SK-N-MC (cell line): ENCODE measurements around the gene NUP133.
A peak's percentile ranks its signal among the peaks of the same experiment; 100 is the strongest.

Experiments used
- DNase-seq: peaks from one replicate; pipeline ENCODE4 v3.0.0-alpha.2; 2011; ENCODE audit warnings: low read depth, low spot score
- H3K27ac ChIP-seq: fragments of 200-600 bp; sonication (generic); 2 replicates; pipeline ENCODE4 v1.5.1; 2016; ENCODE audit warnings: mixed run types
- H3K36me3 ChIP-seq: fragments of 200-600 bp; sonication (generic); 2 replicates; pipeline ENCODE4 v1.6.1; 2017; ENCODE audit warnings: antibody characterized with exemption, low read length, mixed read lengths; ENCODE audit not compliant: insufficient read depth
- H3K4me3 ChIP-seq: fragments of 200-600 bp; sonication (generic); 2 replicates; pipeline ENCODE4 v1.5.1; 2016
- H3K9ac ChIP-seq: fragments of 200-600 bp; sonication (generic); 2 replicates; pipeline ENCODE4 v1.8.0; 2017; ENCODE audit warnings: mixed run types, mixed read lengths; ENCODE audit not compliant: insufficient read length
- H3K9me3 ChIP-seq: fragments of 200-600 bp; sonication (generic); 2 replicates; pipeline ENCODE4 v1.6.1; 2017; ENCODE audit warnings: low read depth, mild to moderate bottlenecking, antibody characterized with exemption, low read length, moderate library complexity, mixed read lengths
- EZH2 ChIP-seq: fragments of 200-600 bp; sonication (generic); IDR thresholded peaks from one replicate; pipeline ENCODE4 v1.6.1; 2017; ENCODE audit warnings: antibody characterized with exemption
- FOXP2 ChIP-seq: optimal IDR thresholded peaks from 2 replicates; pipeline ENCODE3; 2011; ENCODE audit warnings: mild to moderate bottlenecking, moderate library complexity; ENCODE audit not compliant: insufficient read depth; ENCODE audit errors: extremely low read length, control extremely low read depth
- POLR2AphosphoS5 ChIP-seq: IDR thresholded peaks from 2 replicates; pipeline ENCODE4 v1.6.1; 2012; ENCODE audit warnings: mild to moderate bottlenecking, low read depth, low read length, borderline replicate concordance

NUP133 gene

DNA sequence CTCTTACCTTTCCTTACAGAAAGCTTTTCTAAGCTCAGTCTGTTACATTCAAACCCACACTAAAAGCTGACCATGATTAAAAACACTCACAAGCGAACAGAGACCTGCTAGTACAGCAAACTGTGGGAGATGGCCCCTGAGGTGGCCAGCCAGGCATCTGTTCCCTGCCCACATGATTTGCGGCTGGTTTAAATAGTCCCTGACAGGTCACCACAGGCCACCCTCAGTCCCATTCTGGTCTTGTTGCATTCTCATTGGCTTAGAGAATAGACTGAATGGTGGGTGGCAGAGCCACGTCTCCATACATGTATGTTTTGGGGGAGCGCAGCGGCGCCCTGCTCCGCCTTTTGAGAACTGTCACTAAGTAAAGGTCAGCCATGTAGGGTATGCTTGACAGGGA is 71.9 kb downstream of the NUP133 start:
- Histone ChIP-seq H3K9ac (no peak overlapping the region), H3K27ac (no peak overlapping the region), H3K9me3 (no peaks in the 10 kb centered on the region), H3K4me3 (no peak overlapping the region), H3K36me3 (peaks cover 10% of the 10 kb centered on the region)
- TF ChIP-seq FOXP2 (no peak), POLR2AphosphoS5 (no peak), EZH2 (no peak)
- no peak for DNase-seq

- no peak overlapping the region for H3K9ac ChIP-seq
- DNase-seq: no peak
Measured at GRCh38 chr1:229434641-229435051, 73.5 kb downstream of the NUP133 start.

GRCh38 chr1:229434005-229434640 is 74.0 kb downstream of the NUP133 start, which contains the start of gene ACTA1:
Gene ACTA1 (minus strand): TSS chr1:229434094. CDS start chr1:229433115, 979 bp downstream.
- no peak within 1 kb of the TSS for H3K9ac ChIP-seq
- no peak for DNase-seq
- no peaks in the 10 kb centered on the region for H3K36me3 ChIP-seq
- H3K4me3 ChIP-seq: no peak within 1 kb of the TSS
- TF ChIP-seq EZH2 (no peak), FOXP2 (no peak), POLR2AphosphoS5 (no peak)
- H3K9me3 ChIP-seq: no peaks in the 10 kb centered on the region
- no peak within 1 kb of the TSS for H3K27ac ChIP-seq

More at GRCh38 chr1:229434641-229435051, 73.5 kb downstream of the NUP133 start:
- Histone ChIP-seq H3K9me3 (no peaks in the 10 kb centered on the region), H3K4me3 (no peak overlapping the region), H3K36me3 (no peaks in the 10 kb centered on the region), H3K27ac (no peak overlapping the region)
- TF ChIP-seq FOXP2 (no peak), POLR2AphosphoS5 (no peak), EZH2 (no peak)

DNA sequence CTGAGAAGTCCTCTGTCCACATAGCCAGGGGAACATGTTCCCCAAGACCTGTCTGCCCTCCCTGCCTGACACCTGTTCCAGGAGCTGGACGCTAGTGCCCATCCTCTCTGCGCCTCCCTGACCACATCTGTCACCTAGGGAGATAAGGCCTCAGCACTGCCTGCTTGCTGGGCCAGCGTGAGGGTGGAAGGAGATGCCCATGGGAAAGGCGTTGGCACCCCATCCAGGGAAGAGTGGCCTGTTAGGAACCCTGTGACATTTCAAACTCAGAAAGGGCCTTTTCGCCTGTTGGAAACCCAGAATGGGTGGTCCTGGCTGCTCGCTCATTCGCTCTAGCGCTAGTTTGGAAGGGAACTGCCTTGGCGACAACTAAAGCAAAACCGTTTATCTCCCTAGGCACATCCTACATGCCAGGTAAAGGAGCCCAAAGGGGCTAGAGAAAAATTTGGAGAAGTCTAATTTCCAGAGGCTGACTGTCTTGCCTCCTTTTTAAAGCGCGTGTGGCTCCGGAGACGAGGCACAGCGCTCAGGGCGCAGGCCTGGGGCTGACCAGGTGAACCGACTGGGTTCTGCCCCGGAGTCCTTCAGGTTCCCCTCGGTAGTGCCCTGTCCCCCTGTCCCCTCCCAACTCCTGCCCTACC is 74.7 kb downstream of the NUP133 start:
- H3K36me3 ChIP-seq: no peaks in the 10 kb centered on the region
- no peak overlapping the region for H3K9ac ChIP-seq
- TF ChIP-seq EZH2 (no peak), POLR2AphosphoS5 (no peak), FOXP2 (no peak)
- DNase-seq: no peak
- H3K9me3 ChIP-seq: no peaks in the 10 kb centered on the region
- H3K4me3 ChIP-seq: no peak overlapping the region
- H3K27ac ChIP-seq: no peak overlapping the region

DNA sequence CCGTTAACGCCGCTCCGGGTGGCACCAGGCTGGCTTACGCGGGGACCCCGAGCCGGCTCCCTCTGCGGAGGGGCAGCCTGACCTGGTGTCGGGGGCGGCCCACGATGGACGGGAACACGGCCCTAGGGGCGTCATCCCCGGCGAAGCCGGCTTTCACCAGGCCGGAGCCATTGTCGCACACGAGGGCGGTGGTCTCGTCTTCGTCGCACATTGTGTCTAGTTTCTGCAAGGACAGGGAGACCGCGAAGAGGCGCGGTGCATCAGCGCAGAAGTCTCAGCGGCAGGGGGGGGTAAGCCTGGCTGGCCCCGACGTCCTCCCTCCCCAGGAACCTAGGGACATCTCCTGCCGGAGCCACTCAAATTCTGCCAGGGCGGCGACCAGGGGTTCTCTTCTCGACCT is 75.2 kb downstream of the NUP133 start:
- Histone ChIP-seq H3K9ac (no peak overlapping the region), H3K9me3 (no peaks in the 10 kb centered on the region), H3K4me3 (no peak overlapping the region), H3K36me3 (no peaks in the 10 kb centered on the region), H3K27ac (no peak overlapping the region)
- no peak for DNase-seq
- no peak for TF ChIP-seq POLR2AphosphoS5
- no peak for TF ChIP-seq EZH2
- TF ChIP-seq FOXP2: no peak

DNA sequence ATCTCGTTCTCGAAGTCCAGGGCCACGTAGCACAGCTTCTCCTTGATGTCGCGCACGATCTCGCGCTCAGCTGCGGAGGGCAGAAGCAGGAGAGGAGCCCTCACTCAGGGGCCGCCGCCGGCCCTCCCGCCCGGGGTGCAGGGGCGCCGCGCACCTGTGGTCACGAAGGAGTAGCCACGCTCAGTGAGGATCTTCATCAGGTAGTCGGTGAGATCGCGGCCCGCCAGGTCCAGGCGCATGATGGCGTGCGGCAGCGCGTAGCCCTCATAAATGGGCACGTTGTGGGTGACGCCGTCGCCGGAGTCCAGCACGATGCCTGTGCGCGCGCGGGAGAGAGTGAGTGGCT is 76.1 kb downstream of the NUP133 start:
- TF ChIP-seq POLR2AphosphoS5: no peak
- no peak for TF ChIP-seq EZH2
- no peak for TF ChIP-seq FOXP2
- DNase-seq: no peak
- no peaks in the 10 kb centered on the region for H3K9me3 ChIP-seq
- H3K36me3 ChIP-seq: no peaks in the 10 kb centered on the region
- no peak overlapping the region for H3K9ac ChIP-seq
- peak overlapping the region; percentile 59; the same call in 1 of the 2 replicates for H3K4me3 ChIP-seq
- H3K27ac ChIP-seq: no peak overlapping the region

- H3K9ac ChIP-seq: no peak overlapping the region
- H3K4me3 ChIP-seq: peak overlapping the region; percentile 59
- H3K9me3 ChIP-seq: no peaks in the 10 kb centered on the region
- no peak overlapping the region for H3K27ac ChIP-seq
- H3K36me3 ChIP-seq: no peaks in the 10 kb centered on the region
- TF ChIP-seq FOXP2 (no peak), POLR2AphosphoS5 (no peak), EZH2 (peak; percentile 87)
- DNase-seq: no peak
Measured at GRCh38 chr1:229431284-229432115, 76.6 kb downstream of the NUP133 start.

DNA sequence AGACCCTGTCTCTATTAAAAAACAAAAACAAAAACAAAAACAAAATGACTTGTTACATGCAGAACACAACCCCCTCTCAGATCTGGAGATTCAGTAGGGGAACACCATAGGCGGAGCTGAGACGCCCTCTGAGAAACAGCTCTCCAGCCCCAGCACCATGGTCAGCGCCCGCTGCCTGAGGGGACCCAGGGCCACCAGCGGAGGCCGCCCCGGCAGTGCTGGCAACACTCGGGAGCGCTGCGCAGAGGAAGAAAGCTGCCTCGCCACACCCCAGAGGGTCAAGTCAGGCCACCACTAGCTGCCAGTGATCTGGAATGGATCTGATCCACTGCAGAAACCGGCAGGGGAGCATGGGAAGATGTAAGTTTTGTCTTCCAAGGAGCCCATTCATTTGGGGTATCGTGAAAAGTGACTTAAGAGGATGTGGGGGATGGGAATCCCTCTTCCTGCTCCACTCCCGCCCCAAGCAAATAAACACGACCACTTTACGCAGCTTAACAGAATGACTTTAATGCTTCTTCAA is 77.3 kb downstream of the NUP133 start:
- H3K9me3 ChIP-seq: no peaks in the 10 kb centered on the region
- H3K36me3 ChIP-seq: no peaks in the 10 kb centered on the region
- DNase-seq: no peak
- H3K27ac ChIP-seq: no peak overlapping the region
- H3K9ac ChIP-seq: no peak overlapping the region
- H3K4me3 ChIP-seq: peak overlapping the region; percentile 59
- no peak for TF ChIP-seq FOXP2
- no peak for TF ChIP-seq POLR2AphosphoS5
- no peak for TF ChIP-seq EZH2

DNA sequence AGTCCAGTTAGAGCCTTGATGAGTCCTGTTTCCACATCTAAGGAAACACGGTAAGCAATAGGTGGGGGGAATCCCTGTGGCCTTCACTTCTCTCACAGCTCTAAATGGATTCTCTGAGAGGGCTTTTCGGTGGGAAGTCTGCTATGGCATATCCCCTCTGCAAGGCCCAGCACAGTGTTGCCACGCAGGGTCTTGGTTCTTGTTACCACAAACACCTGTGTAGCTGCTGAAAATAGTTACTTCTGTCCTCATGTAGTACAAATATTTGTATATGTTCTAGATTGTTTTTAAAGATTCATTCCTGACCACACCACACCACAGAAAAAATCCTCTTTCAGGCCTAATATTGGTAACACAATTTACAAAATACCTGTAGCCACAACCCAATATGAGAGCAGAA is 79.9 kb downstream of the NUP133 start:
- Histone ChIP-seq H3K4me3 (no peak overlapping the region), H3K27ac (no peak overlapping the region), H3K9me3 (no peaks in the 10 kb centered on the region), H3K9ac (no peak overlapping the region), H3K36me3 (no peaks in the 10 kb centered on the region)
- TF ChIP-seq FOXP2: no peak
- no peak for TF ChIP-seq POLR2AphosphoS5
- TF ChIP-seq EZH2: no peak
- no peak for DNase-seq
